Measurements from ENCODE around the gene ID2.

DNA sequence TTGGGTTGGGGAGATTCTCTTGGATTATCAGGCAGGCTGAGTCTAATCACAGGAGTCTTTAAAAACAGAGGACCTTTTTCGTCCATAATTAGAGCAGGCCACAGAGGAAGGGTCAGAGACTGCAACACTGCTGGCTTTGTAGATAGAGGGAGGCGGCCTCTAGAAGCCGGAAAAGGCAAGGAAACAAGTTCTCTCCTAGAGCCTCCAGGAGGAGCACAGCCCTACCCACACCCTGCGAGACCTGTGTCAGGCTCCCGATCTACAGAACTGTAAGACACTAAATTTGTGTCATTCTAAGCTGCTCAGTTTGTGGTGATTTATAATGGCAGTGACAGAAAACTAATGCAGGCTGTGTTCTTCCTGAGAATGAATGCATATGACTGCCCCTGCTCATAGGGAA, 15.3 kb downstream of the ID2 start:
- TF ChIP-seq CTCF (IDR thresholded peaks at IDR 0.05), result no peak
- TF ChIP-seq POLR2A (IDR thresholded peaks at IDR 0.05), result no peak
